ENCODE results near the gene NPAS2.

NPAS2 gene

DNA sequence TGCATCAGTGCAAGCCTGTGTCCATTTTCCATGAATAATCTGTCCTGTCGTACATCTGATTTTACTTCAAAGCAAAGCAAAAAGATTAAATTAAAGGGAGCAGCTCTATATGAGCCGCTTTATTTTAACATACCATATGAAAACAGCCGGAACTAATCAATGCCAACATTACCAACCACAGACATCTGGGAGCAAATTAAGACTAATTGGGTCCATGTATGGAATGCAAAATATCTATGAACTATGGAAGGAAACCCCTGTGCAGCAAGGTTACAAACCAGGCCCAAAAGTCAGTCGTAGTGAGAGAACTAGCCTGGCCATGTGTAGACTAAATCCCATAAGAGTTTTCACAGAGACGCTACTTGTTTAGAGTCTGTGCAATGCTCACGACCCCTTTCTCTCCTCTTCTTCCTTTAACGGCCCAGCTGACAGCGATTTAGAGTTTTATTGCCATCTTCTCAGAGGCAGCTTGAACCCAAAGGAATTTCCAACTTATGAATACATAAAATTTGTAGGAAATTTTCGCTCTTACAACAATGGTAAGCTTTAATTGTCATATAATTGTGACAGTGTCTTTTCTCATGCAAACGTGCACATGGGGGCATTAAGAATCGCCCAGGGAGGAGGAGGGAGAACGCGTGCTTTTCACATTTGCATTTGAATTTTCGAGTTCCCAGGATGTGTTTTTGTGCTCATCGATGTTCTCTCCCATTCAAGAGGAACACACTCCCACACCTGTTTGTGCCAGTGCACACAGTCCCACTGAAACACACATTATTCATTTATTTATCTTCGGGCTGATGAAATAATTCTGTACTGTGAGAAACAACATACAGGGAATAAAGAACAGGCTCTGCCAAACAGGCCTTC, 129.2 kb downstream of the NPAS2 start:
- DNase-seq: no peak

DNA sequence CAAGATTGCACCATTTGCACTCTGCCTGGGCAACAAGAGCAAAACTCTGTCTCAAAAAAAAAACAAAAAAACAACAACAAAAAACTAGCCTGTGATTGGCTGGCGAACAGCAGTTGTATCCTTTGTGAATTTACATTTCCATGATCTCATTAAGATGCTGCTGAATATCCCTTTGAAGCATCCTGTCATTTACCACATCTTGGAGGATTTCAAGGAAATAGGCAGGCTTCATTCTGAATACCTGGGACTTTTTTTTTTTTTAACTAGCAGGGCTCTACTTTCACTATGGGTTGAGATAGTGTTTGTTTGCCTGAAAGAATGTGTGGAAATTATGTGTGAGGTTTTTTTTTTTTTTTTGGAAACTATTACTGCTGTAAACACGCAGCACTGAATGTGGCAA, 132.6 kb downstream of the NPAS2 start:
- no peak for DNase-seq

- no peak for DNase-seq
Observed at GRCh38 chr2:100953406-100954043, 133.6 kb downstream of the NPAS2 start.

GRCh38 chr2:100954044-100954420, 134.1 kb downstream of the NPAS2 start:
- no peak for DNase-seq

DNA sequence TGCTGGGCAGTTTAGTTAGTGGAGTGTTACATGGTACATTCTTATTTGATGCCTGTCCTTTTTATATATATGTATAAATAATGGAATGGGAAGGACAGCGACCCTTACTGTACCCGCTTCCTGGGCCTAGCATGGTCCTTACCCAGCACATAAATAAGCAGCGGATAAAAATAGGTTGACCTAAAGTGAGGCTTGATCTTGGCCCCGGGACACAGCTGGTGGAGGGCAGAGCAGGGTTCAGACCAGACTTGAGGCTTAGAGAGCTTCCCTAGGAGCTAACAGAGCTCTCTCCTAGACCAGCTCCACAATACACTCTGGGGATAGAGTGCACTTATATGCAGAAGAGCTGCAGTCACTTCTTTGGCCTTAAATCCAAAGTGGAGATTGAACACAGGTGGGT, 135.3 kb downstream of the NPAS2 start:
- DNase-seq: no peak

- DNase-seq: no peak
Observed at GRCh38 chr2:100956081-100956480, 136.1 kb downstream of the NPAS2 start.

DNA sequence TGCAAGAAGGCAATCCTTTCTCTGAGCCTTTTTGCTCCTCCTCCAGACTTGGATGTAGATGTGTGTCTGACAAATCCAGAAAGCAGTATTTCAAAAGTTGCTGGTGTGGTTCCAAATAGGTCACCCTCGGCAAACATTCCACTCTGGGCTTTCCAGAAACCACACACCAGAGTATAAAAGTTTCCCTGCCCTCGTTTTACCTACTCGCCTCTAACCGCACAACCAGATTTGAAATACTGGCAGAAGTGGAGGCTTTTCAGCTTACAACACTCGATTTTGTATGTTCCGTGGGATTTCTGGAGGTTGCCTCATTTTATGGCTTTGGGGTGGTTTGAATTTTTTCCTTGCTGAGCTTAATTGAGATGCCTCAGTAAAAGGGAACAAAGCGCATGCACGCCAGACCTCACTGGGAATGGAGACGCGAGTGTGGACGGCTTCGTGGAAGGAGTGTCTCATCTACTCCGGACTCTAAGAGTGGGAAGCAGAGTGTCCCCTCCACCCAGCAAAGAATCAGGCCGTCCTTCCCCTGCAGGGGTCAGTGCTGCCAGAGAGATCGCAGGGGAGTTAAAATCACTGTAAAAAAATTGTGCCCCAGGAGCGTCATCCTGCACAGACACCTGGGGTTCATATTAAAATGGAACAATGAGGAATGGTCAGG, 138.2 kb downstream of the NPAS2 start:
- DNase-seq: no peak

GRCh38 chr2:100959225-100959880, 139.4 kb downstream of the NPAS2 start:
- DNase-seq: no peak

DNA sequence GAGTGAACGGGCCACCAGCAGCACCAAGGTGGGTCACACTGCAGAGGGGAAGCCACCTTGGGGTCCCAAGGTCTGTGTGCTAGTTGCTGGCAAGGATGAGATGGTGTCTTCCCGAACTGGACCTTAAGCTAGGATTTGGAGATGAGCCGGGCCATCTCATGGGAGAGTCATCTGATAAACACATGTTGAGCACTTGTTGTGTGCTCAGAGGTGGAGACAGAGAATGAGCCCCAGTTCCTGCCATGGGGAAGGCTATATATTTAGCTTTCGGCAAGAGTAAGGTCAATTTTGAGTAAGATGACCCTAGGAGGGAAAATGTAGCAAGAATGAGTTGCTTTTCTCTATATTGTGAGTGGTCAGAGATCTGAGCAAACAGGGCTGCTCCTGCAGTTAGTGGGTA, 140.7 kb downstream of the NPAS2 start:
- DNase-seq: no peak

DNA sequence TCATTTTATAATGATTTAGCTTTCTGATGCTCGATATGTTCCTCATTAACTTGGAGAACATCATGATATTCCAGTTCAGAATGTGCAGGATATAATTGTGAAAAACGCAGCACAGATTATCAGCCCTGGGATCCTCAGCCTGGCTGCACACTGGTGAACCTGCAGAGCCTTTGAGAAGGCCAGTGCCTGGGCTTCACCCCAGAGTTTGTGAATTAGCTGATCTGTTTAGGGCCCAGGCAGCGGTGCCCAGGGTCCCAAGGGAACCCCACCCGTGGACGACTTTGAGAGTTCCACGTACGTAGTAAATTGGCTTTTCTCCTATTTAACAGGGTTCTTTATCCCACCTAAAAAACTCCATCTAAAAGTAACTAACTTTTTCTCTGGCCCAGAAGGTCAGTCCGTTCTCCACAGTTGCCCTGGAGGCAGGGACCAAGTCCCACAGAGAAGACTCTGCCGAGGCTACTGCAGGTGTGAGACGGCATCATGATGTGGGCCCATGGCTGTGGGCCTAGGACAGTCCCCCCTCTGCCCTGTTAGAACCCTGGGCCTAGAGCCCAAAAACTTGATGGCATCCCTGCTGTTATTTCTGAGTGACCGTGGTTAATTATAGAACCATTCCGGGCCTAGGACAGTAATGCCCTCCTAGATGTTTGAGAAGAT, 142.6 kb downstream of the NPAS2 start:
- DNase-seq: no peak

DNA sequence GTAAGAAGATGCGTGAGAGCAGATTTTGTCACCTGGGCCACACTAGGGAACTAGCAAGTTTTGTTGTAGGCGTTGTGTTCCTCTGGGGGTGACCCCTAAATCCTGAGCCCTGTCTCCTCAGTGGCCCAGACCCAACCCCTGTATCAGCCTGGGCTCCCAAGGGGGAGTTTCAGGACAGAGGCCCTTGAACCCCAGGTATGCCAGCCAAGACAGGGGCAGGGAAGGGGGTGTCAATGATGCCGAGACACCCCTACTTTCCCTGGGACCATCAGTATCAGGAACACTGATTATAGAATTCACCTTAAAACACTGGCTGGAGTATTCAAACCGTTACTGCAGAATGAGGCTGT, 143.1 kb downstream of the NPAS2 start:
- no peak for DNase-seq

- peak in 1 of 2 donors; percentile 15 for DNase-seq
Observed at GRCh38 chr2:100964222-100964621, 144.3 kb downstream of the NPAS2 start.

DNA sequence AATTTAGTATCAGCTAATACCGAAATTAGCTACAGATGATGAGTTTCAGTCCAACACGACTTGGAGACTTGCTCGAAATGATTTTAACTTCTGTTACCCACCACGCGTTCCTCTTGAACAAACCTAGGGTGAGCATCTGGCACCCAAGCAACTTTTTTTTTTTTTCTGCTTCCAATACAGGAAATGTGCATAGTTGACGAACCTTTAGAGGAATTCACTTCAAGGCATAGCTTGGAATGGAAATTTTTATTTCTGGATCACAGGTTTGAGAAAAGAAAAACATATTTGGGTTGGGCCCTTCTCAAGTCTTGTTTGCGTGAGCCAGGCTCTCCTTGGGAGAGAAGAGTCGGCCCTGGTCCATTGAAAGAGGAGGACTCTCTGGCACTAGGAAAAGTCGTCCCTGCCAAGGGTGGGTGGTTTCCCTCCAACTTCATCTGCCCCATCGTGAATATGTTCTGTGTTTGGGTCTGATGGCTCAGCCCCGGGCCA, 144.8 kb downstream of the NPAS2 start:
- DNase-seq: no peak

GRCh38 chr2:100965596-100965995, 145.7 kb downstream of the NPAS2 start:
- no peak for DNase-seq

- DNase-seq: no peak
Observed at GRCh38 chr2:100967716-100968115, 147.8 kb downstream of the NPAS2 start.

DNA sequence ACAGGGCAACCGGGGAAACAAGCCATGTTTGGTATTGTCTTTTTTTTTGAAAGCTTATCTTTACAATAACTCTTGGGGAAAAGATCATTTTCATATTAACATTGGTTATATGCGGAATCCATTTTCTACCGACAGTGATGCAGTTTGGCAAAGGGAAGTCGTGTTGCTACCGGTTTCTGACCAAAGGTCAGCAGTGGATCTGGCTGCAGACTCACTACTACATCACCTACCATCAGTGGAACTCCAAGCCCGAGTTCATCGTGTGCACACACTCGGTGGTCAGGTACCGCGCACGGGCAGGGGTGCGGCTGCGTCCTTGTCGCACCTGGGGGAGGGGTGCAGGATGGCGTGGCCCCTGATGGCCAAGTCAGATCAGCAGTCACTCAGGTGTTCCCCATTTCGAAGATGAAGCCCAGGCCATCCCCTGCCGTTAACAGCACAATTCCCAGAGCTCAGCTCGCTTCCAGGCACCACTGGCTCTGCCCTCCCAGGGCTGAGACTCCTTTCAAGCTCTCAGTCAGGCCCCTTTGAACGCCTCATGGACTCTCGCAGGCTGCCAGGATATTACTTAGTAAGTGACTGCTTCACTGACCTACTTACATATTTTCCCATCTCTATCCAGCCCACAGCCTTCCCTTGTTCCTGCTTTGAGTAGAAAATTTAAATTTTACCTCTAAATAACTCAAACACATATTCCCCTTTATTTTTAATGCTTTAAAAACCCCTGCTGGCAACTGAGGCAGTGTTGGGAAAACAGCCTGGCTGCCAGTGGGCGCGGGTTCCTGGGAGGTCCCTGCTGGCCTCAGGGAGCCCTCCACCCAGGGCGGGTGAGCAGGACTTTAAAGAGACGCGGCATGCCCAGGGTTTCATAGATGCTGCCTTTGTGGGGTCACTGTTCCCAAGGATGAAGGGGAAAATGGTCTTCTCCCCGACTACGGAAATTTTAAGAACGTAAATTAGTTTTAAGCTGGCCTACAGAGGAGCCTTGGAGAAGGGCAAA, 148.5 kb downstream of the NPAS2 start:
- DNase-seq: no peak

DNA sequence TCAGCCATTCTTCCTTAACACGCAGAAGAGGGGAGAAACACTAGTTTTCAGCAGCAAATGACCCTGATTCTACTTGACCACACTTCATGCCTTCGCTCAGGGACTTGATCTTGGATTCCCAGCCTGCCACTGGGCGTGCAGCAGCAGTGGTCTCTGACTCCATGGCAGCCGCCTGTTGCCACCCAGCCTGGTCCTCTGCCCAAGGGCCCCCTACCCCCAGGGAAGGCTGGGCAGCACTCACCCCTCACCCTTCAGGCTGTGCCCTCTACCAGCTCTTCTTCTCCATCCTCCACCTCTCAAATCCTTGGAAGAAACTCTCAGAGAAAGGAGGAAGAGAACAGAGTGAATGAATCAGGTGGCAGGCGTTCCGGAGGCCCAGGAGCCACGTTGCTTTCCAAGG, 150.1 kb downstream of the NPAS2 start:
- DNase-seq: no peak

DNA sequence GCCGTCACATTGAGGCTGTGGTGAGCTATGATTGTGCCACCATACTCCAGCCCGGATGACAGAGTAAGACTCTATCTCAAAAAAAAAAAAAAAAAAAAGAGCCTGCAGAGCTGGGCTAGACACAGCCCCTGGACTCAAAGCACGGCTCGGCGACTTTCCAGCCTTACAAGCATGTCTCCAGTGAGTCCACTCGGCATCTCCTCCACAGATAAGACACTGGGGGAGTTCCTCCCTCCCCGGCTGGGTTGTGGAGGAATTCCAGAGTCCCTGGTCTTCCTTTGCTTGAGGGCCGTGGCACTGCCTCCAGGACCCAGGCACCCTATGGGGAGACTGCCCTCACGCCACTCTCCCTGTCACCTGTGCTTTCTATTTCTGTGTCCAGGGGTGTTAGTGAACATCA, 151.3 kb downstream of the NPAS2 start:
- DNase-seq: no peak

- DNase-seq: no peak
Observed at GRCh38 chr2:100972452-100972851, 152.5 kb downstream of the NPAS2 start.

- DNase-seq: no peak
Observed at GRCh38 chr2:100974712-100975520, 155.0 kb downstream of the NPAS2 start.

- DNase-seq: no peak
Observed at GRCh38 chr2:100975521-100975785, 155.5 kb downstream of the NPAS2 start.

All from CD4-positive, alpha-beta T cell treated with Interferon alpha-2 for 1 hour (primary cell).